ENCODE measurements around the gene RHBDD1. TPM values are rescaled to one million over a fixed set of nuclear protein-coding genes. Genes with fewer than 3 reads are reported as not detected.

RHBDD1 gene
- total and polyA plus RNA-seq, 2 donors (not counting 1 experiment from before 2014, with no cell fraction given): 21.2 to 128 TPM

DNA sequence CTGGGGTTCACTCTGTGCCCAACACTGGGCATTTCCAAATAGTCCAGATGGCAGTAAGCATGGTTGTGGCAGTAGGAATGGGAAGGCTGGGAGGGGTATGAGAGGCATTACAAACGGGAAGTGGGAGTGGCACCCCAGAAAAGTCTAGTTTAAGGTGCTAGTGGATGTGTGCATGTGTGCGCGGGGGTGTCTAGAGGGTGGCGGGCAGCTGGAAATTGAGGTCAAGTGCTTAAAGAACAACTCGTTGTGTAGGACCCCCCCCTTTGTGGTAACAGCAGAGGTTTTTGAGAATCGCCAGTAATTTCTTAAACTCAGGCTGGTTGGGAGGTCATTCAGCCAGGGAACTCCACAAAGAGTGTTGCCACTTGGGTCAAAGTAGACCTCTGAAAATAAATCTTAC, 69.9 kb downstream of the RHBDD1 start:
- peaks cover 91% of the 10 kb centered on the region for H3K4me1 Mint-ChIP-seq
- Histone ChIP-seq H3K36me3 (replicated peaks in 1 of 2; ENCODE audit: control extremely low read depth in 1 of 2, control insufficient read depth in 1 of 2, extremely low read depth in 1 of 2, insufficient read depth in 2 of 2, low read length in 1 of 2) (peaks cover 0 to 5% of the 10 kb centered on the region in 2 experiments), H3K4me3 (ENCODE audit: control extremely low read depth in 1 of 5, extremely low read depth in 1 of 5, insufficient read depth in 1 of 5, low read depth in 2 of 5, low read length in 4 of 5) (peak overlapping the region in 4 of 5 experiments; percentile 41 to 60 (median 56)), H3K79me2 (ENCODE audit: control insufficient read depth, insufficient read depth, low read length) (peaks cover 15% of the 10 kb centered on the region), H2AFZ (ENCODE audit: insufficient read depth, low read depth, low read length, poor library complexity, severe bottlenecking) (peak overlapping the region; percentile 12), H3K4me2 (replicated peaks; ENCODE audit: low read depth, low read length, poor library complexity, severe bottlenecking) (peak overlapping the region; percentile 80), H3K27me3 (replicated peaks in 1 of 4; ENCODE audit: control extremely low read depth in 1 of 4, control insufficient read depth in 3 of 4, insufficient read depth in 4 of 4, low read length in 3 of 4) (no peaks in the 10 kb centered on the region), H3K9ac (ENCODE audit: low read length) (peak overlapping the region; percentile 66), H3K4me1 (ENCODE audit: control insufficient read depth in 2 of 2, insufficient read depth in 2 of 2, low read length in 2 of 2) (peaks cover 78 to 86% of the 10 kb centered on the region in 2 donors), H3K27ac (ENCODE audit: low read length in 2 of 2) (peak overlapping the region; percentile 97 to 99), H4K20me1 (ENCODE audit: control insufficient read depth, insufficient read depth, low read length, poor library complexity, severe bottlenecking) (no peaks in the 10 kb centered on the region), H3K9me3 (ENCODE audit: control extremely low read depth in 1 of 3, control insufficient read depth in 2 of 3, insufficient read depth in 1 of 3, low read length in 2 of 3) (no peaks in the 10 kb centered on the region)
- H3K27ac Mint-ChIP-seq: peak overlapping the region; percentile 96
- CTCF ChIA-PET: interaction anchor here (1.6 kb wide), 1 partner anchor 80 kb away, joined by 5 read pairs; no protein-coding TSS in a partner anchor
- intact Hi-C loops (cut with micrococcal nuclease): loop anchor here (1.0 to 2.0 kb wide), 4 partner anchors 66 to 105 kb away; partner anchors contain the start of gene RHBDD1
- DNase-seq (no peak), ATAC-seq (ENCODE audit: low read depth) (peak; percentile 15)
- POLR2A ChIA-PET: interaction anchor here (1.8 kb wide), 1 partner anchor 70 kb away, joined by 16 read pairs; the partner anchor contains the start of gene RHBDD1
- peak overlapping the region; percentile 77 for H3K4me3 Mint-ChIP-seq
- no peaks in the 10 kb centered on the region for H3K27me3 Mint-ChIP-seq
- H3K9me3 Mint-ChIP-seq (ENCODE audit: insufficient read depth): no peaks in the 10 kb centered on the region
- WGBS (ENCODE audit: insufficient coverage): 0% methylated on average over 6 of the region's 6 CpGs
- TF ChIP-seq, protein P1, sequence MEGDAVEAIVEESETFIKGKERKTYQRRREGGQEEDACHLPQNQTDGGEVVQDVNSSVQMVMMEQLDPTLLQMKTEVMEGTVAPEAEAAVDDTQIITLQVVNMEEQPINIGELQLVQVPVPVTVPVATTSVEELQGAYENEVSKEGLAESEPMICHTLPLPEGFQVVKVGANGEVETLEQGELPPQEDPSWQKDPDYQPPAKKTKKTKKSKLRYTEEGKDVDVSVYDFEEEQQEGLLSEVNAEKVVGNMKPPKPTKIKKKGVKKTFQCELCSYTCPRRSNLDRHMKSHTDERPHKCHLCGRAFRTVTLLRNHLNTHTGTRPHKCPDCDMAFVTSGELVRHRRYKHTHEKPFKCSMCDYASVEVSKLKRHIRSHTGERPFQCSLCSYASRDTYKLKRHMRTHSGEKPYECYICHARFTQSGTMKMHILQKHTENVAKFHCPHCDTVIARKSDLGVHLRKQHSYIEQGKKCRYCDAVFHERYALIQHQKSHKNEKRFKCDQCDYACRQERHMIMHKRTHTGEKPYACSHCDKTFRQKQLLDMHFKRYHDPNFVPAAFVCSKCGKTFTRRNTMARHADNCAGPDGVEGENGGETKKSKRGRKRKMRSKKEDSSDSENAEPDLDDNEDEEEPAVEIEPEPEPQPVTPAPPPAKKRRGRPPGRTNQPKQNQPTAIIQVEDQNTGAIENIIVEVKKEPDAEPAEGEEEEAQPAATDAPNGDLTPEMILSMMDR (IDR thresholded peaks at IDR 0.05): no peak
- TF ChIP-seq EZH2 (IDR thresholded peaks at IDR 0.05; ENCODE audit: borderline replicate concordance, insufficient read depth, low read depth, low read length, poor library complexity, severe bottlenecking): no peak

DNA sequence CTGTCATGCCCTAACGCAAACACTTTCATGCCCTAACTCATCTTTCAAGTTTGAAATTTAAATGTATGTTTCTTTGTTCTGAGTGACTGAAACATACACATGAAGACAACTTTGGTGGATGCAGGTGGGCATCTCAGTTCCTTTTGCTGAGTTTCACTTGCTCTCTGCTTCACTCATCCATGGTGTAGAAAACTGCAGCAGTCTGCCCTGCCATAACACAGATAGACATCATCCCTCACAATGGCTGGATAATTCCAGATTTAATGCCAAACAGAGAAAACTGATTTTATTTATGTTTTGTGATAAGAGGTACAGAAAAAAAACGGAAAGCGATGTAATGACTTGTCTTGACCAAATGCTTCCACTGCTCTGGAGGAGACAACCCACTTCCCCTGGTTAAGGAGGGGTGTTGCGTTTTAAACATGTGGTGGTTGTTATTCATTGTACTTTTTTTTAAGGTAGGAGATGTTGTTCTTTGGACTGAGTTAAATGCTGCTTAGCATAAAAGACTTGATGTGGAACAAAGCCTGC, 70.4 kb downstream of the RHBDD1 start:
- TF ChIP-seq, protein P1 (IDR thresholded peaks at IDR 0.05): no peak
- TF ChIP-seq EZH2 (IDR thresholded peaks at IDR 0.05; ENCODE audit: borderline replicate concordance, insufficient read depth, low read depth, low read length, poor library complexity, severe bottlenecking): no peak
- CTCF ChIA-PET: interaction anchor here (2.0 to 3.3 kb wide), 3 partner anchors 46 to 103 kb away, joined by 5 to 11 read pairs (median 8); partner anchors contain the start of gene RHBDD1
- no peaks in the 10 kb centered on the region for H3K27me3 Mint-ChIP-seq
- Histone ChIP-seq H2AFZ (ENCODE audit: insufficient read depth, low read depth, low read length, poor library complexity, severe bottlenecking) (peak overlapping the region; percentile 12), H3K4me3 (ENCODE audit: control extremely low read depth in 1 of 5, extremely low read depth in 1 of 5, insufficient read depth in 1 of 5, low read depth in 2 of 5, low read length in 4 of 5) (peak overlapping the region; percentile 36 to 60 (median 53)), H3K79me2 (ENCODE audit: control insufficient read depth, insufficient read depth, low read length) (peaks cover 20% of the 10 kb centered on the region), H3K4me2 (replicated peaks; ENCODE audit: low read depth, low read length, poor library complexity, severe bottlenecking) (peak overlapping the region; percentile 80), H3K9ac (ENCODE audit: low read length) (peak overlapping the region; percentile 66), H3K4me1 (ENCODE audit: control insufficient read depth in 2 of 2, insufficient read depth in 2 of 2, low read length in 2 of 2) (peaks cover 83 to 91% of the 10 kb centered on the region in 2 donors), H3K9me3 (ENCODE audit: control extremely low read depth in 1 of 3, control insufficient read depth in 2 of 3, insufficient read depth in 1 of 3, low read length in 2 of 3) (no peaks in the 10 kb centered on the region), H3K36me3 (replicated peaks in 1 of 2; ENCODE audit: control extremely low read depth in 1 of 2, control insufficient read depth in 1 of 2, extremely low read depth in 1 of 2, insufficient read depth in 2 of 2, low read length in 1 of 2) (peaks cover 0 to 7% of the 10 kb centered on the region in 2 experiments), H3K27me3 (replicated peaks in 1 of 4; ENCODE audit: control extremely low read depth in 1 of 4, control insufficient read depth in 3 of 4, insufficient read depth in 4 of 4, low read length in 3 of 4) (no peaks in the 10 kb centered on the region), H4K20me1 (ENCODE audit: control insufficient read depth, insufficient read depth, low read length, poor library complexity, severe bottlenecking) (no peaks in the 10 kb centered on the region), H3K27ac (ENCODE audit: low read length in 2 of 2) (peak overlapping the region; percentile 97 to 99)
- peaks cover 90% of the 10 kb centered on the region for H3K4me1 Mint-ChIP-seq
- ATAC-seq (ENCODE audit: low read depth) (peak; percentile 81), DNase-seq (peak; percentile 87)
- peak overlapping the region; percentile 96 for H3K27ac Mint-ChIP-seq
- peak overlapping the region; percentile 77 for H3K4me3 Mint-ChIP-seq
- POLR2A ChIA-PET: interaction anchor here (1.8 to 2.7 kb wide), 2 partner anchors 70 to 107 kb away, joined by 11 to 16 read pairs; partner anchors contain the start of genes IRS1 and RHBDD1
- H3K9me3 Mint-ChIP-seq (ENCODE audit: insufficient read depth): no peaks in the 10 kb centered on the region
- intact Hi-C loops (cut with micrococcal nuclease): loop anchor here (1.0 to 2.0 kb wide), 4 partner anchors 65 to 105 kb away; partner anchors contain the start of gene RHBDD1
- WGBS (ENCODE audit: insufficient coverage): 0% methylated on average over 3 of the region's 4 CpGs
